Activated CD8-positive, alpha-beta memory T cell treated with anti-CD3 and anti-CD28 coated beads, Interleukin-2, amount 50 U/mL, for 4 hours (primary cell): ENCODE results near the gene ZNF200.
"Not testable (repeated sequence)": the region's sequence is repeated elsewhere in the genome, so short reads cannot be mapped to it uniquely, and the experiment has no call there.

Experiments
- DNase-seq: peaks from one replicate; pipeline ENCODE4 v3.0.0-alpha.2; 2020

Gene ZNF200

DNA sequence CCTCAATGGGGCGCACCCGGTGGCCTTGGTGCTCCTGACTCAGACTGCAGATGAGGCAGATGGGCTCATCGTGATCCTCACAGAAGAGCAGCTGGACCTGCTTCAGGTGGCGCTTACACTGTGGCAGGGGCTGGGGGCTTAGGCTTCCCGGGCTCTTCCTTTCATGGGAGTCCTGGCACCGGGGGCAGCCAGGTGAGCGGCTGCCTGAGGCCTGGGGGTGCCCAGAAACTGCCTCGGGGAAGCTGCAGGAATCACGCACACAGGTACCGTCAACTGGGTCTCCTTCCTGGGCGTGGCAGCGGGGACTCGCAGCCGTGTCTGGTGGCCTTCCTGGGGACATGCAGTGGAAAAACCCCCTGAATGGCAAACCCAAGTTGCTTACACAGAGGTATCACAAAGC, 14.5 kb upstream of the ZNF200 start:
- DNase-seq, result no peak

DNA sequence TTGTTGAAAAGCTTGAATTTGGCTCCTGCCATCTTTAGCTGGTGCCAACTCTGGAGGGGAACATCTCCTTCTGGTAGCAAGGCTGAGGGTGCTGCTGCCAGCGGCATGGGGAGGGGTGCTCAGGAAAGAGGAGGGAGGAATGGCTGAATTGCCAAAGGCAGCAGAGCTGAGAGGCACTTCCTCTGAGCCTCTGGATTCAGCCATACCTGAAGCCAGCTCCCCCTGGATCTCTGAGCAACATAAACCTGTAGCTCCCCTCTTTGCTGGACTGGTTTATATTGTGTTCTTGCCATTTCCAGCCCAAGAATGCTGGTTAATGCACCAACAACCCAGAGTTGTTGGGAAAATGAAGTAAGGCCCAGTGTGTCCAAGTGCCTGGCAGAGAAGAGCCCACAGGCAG, 14.1 kb upstream of the ZNF200 start:
- no peak for DNase-seq

DNA sequence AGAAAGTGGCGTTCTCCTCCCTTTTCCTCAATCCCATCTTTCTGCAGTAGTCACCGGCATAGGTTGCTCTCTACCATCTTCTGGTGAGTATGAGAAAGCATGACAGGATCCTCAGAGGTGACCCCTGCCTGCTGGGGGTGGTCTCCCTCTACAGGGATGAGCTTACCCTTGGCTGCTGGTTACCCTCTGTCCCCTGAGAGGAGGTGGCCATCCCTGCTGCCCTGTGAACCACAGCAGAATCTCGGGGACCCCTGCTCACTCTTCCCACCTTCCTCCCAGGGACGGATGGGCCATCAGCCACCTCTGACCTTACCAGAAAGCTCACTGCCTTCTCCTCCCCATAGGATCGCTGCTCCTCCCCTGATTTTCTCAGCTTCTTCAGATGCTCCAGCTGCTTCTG, 13.6 kb upstream of the ZNF200 start:
- no peak for DNase-seq

DNA sequence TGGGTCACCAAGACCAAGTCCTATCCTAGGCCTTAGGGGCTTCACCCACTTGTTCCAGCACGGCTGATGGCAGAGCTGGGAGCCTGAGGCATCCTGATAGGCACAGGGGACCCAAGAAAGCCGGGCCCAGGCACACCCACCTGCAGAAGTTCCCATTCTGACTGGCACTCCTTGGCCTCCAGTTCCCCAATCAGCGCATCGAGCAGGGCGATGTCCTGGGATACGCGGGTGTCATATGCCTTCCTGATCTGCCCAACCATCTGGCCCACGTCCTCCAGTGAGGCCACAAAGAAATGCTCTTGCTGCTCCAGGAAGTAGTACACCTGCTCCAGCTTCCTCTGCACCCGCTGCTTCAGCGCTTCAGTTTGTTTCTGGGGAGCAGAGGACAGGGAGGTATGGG, 11.9 kb upstream of the ZNF200 start:
- DNase-seq, result no peak

DNA sequence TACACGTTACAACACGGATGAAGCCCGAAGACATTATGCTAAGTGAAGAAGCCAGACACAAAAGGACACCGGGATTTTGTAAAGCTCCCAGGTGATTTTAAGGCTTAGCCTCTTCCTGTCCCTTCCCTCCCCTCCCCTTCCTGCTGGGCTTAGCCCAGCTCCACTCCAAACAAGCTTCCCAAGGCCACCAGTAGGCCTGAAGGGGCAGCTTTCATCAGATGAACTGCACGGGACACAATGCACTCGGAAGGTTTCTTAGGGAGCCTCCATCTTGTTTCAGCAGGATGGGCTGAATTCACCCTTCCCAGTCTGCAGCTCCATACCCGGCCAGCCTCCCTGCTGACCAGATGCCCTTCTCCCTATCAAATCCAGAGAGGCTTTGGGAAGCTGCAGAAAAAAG, 11.0 kb upstream of the ZNF200 start:
- DNase-seq, result no peak

DNA sequence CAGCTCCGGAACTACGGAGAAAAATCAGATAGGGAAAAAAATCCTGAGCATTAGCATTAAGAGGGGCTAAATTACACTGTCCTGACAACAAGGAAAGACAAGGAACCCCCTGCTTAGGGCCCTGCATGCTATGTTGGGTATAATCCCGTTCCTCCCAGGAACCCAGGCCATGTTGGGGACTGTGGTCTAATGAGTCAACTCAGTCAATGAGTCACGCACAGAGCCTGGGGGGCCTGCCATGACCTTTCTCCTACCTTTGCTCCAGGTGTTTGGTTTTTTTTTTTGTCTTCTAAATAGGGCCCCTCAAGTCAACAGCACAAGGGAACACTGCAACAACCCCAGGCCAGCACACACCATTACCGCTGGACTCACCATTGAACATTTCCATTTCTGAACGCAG, 8.9 kb upstream of the ZNF200 start:
- DNase-seq, result no peak

DNA sequence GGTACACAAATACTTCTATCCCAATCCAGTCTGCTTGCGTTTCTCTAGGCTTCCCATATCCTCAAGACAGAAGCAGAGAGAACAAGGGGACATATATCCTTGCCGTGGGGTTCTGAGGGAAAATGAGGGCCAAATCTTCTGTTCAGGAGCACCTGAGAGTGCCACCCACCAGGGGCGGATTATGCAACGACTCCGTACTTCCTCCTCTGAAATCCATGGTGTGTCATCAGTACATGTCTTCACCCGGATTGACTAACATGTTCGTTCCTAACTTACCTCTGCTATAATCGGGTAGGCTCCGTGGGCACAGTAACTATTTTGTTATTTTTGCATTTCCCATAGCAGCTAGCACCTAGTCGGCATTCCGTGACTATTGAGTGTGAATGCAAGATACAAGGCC, 7.8 kb upstream of the ZNF200 start:
- DNase-seq, result no peak

DNA sequence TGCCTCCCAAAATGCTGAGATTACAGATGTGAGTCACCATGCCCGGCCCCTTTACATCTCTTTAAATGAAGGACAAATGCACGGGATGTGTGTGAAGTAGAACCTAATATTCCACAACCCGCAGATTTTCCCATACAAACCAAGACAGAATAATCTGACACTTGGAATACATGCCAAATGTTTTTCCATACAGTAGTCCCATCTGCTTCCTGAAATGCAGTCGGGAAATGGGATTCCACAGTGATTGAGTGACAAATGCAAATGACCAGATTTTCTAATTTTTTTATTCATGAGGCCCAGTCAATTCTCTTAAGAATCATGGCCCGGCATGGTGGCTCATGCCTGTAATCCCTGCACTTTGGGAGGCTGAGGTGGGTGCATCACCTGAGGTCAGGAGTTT, 6.8 kb upstream of the ZNF200 start:
- no peak for DNase-seq

DNA sequence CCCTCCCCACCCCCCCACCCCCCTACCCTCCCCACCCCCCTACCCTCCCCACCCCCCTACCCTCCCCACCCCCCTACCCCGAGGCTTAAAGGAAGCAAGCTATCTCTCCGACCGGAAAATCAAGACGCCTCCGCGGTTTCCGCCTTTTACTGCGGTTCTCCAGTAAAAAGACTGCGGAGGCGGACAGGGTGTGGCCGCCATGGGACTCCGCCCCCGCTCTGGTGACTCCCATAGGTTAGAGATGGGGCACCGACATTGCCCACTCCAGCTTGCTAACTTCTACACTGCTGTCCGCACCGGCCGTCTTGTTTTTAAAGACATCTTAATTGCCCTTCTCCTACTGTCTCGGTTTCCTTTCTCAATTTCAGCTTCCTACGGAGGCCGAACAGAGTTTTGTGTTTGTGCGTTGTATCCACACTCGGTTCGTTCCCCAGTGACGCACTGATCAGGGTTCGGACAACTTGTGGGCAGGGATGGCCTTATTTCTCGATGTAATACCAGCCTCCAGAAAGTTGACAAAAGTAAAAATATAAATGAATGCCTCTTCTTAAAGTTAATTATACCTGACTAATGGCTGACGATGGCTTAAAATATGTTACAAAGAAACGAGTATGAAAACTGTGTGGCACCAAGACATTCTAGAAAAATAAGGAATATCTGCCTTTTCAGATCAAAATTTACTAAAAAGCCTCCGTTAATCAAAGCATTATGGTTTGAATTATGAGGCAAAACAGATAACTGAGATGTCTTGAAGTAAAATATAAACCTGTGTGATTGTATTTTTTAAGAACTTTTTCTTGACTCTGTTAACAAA, 1.1 kb upstream of the ZNF200 start:
- peak; percentile 48 for DNase-seq

DNA sequence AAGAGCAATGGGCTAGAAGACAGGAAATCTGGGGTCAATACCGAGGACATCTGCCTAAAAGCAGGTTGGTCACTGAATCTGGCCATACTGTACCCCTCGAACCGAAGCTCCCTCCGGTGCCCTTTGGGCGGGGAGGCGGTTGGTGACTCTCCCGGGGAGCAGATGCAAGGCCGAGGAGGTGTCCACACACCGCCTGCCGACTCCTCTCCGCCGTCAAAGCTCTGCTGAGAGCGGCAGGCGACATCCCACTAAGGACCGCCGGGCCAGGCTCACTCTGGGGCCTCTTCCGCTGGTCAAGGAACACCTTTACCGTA, 458 bp downstream of the ZNF200 start:
- no peak for DNase-seq

DNA sequence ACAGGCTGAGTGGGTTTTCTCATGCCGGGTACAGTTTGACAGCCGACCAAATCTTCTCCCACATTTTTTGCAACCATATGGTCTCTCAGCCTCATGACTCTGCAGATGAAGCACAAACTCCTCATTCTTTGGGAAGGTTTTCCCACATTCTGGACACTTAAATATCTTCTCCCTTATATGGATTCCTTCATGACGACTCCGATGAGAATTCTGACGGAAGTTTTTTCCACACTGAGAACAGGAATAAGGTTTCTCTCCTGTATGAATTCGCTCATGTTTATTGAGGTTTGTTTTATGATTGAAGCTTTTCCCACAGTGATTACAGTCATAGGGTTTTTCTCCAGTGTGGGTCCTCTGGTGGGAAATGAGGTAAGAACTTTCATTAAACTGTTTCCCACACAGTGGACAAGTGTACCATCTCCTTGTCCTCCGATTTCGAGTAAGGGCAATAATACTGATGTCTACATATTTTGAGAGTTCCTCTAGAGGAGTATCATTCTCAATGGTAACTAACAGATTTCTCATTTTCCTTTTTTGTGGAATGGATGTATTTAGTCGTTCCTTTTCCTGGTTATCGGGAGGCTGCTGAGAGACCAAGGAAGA, 10.9 kb downstream of the ZNF200 start:
- no peak for DNase-seq

DNA sequence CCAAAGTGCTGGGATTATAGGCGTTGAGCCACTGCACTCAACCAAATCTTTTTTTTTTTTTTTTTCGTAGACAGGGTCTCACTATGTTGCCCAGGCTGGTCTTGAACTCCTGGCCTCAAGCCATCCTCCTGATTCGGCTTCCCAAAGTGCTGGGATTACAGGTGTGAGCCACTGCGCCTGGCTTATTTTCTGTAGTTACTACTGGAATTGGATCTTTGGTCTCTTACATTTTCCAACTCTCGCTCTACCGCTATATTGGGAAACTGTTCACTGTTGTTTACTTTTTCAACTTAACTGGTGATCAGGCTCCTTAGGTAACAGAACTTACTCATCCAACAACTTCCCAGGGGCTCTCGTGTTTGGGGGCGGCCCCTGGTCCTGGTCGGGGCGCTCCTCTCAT, 14.1 kb downstream of the ZNF200 start:
- no peak for DNase-seq

DNA sequence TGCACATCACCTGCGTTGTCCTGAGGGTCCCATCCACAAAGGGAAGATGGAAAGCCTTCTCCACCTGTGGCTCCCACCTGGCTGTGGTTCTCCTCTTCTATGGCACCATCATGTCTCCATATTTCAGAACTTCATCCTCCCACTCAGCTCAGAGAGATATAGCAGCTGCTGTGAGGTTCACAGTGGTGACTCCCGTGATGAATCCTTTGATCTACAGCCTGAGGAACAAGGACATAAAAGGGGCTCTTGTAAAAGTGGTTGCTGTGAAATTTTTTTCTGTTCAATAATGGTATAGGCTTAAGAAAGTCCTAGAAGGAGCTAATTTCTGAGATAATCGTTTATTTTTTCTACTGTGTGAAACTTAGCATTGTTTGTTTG, 18.7 kb downstream of the ZNF200 start:
- no peak for DNase-seq

DNA sequence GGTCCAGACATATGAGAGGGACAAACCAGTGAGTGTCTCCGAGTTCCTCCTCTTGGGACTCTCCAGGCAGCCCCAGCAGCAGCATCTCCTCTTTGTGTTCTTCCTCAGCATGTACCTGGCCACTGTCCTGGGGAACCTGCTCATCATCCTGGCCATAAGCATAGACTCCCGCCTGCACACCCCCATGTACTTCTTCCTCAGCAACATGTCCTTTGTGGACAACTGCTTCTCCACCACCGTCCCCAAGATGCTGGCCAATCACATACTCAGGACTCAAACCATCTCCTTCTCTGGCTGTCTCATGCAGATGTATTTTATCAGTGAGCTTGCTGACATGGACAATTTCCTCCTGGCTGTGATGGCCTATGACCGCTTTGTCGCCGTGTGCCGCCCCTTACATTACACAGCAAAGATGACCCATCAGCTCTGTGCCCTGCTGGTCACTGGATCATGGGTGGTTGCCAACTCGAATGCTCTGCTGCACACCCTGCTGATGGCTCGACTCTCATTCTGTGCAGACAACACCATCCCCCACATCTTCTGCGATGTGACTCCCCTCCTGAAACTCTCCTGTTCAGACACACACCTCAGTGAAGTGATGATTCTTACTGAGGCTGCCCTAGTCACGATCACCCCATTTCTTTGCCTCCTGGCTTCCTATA, 19.2 kb downstream of the ZNF200 start:
- no peak for DNase-seq

DNA sequence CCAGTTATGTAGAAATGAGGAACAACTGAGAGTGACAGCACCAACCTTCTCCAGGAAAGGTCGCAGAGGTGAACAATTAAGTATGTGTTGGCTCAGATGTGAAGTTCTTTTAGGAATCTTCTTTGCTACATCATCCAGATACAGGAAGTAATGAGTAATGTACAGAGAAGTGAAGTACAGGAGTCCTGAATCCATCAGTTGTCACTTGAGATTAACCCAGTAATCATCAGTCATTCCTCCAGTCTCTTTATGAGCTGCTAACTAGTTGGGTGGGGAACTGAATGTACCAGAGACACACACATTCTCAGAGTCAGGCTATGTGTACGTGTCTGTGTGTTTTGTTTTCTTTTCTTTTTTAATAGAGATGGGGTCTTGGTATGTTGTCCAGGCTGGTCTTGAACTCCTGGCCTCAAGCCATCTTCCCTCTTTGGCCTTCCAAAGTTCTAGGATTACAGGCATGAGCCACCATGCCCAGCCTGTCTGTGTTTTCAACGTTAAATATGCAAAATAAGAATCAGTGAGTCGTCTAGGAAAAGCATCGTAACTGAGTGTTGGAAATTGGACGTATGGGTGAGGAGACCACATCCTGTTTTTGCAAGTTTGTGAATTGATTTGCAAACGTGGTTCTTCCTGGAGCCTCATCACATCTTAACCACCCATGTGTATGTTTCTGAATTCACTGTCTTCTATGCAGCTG, 19.9 kb downstream of the ZNF200 start:
- DNase-seq, result no peak

DNA sequence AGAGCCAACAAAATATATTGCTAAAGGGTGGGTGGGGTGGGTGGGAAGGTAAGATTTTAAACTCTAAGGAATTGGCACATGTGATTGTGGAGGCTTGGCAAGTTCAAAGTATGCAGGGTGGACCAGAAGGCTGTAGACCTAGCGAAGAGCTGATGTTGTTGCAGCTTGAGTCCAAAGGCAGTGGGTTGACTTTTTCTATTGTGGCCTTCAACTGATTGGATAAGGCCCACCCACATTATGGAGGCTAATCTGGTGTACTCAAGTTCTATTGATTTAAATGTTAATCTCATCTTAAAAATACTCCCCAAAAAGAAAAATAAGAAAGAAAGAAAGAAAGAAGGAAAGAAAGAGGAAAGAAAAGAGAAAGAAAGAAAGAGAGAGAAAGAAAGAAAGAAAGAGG, 22.4 kb downstream of the ZNF200 start:
- no peak for DNase-seq

DNA sequence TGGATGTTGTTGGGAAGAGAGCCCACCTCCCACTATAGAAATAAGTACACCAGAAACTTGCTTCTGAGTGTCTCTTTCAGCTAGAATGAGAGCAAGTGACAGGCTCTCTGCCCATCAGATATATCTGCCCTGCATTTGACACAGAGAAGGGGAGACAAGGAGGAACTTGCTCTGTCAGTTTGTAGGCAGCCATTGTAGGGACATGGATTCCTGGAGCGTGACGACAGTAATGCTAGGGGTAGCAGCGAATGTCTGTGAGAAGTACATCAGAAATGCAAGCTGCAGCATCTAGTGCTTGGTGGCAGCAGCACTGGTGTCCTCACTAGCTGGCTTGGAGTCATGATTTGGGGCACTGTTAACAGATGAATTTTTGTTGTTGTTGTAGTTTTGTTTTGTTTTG, 23.0 kb downstream of the ZNF200 start:
- no peak for DNase-seq

DNA sequence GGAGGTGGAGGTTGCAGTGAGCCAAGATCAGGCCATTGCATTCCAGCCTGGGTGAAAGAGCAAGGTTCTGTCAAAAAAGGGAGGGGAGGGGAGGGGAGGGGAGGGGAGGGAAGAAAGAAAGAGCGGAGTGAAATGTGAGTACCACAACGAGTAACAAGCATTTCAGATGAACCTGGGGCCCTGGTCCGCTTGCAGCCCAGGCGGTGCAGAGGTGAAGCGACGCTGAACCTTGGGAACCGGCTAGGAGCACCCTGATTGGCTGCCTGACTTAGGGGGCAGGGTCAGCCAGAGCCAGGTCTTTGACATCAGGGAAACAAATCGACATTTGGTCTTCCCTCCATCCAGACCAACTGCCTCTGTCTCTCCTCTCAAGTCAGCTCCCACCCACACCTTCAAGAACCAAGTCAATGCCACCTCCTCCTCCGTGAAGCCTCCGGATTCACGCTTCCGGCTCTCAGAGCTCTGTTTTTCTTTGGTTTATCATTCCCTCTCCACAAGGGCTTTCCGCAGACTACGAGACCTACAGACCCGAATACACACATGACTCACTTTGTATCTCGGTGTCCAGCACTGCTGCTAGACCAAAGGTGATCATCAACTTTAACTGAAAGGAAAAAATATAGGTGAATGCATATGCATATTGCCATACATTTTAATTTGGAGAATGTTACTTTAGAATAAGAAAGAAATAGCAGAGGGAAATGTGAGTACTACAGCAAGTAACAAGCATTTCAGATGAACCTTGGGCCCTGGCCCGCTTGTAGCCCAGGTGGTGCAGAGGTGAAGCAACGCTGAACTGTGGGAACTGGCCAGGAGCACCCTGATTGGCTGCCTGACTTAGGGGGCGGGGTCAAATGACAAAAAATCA, 27.6 kb downstream of the ZNF200 start:
- no peak for DNase-seq

DNA sequence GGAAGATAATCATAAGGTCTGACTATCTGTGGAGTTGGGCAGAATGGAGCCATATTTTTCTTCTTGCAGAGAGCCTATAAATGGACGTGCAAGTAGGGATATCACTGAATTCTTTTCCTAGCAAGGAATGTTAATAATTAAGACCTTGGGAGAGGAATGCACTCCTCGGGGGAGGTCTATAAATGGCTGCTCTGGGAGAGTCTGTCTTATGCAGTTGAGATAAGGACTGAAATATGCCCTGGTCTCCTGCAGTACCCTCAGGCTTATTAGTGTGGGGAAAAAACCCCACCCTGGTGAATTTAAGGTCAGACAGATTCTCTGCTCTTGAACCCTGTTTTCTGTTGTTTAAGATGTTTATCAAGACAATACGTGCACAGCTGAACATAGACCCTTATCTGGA, 29.0 kb downstream of the ZNF200 start:
- DNase-seq, result not testable (repeated sequence)

DNA sequence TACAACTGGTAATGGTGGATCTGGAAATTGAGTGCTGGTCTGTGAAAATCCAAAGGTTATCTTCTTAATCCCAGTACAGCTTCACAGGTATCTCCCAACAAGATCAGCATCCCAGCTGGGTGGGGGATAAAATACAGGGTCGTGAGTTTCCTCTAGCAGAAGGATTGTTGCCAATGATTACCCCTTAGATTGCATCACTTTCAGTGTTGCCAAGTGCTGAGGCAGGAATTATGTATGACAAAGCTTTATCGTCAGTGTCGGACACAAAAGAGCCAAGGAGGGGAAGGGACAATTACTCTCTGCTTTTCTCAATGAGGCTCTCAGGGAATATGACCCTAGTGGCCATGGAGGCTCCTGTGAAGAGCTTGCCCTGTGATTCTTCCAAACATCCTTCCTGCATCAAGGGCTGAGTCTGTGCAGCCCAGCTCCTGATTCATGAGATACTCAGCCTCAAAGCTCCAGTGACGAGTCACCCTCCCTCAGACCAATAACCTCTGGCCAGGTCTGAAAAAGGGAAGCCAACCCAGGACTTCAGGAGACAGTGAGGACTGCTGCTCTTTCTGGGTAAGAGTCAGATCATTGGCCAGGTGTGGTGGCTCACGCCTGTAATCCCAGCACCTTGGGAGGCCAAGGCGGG, 31.9 kb downstream of the ZNF200 start:
- DNase-seq, result no peak

DNA sequence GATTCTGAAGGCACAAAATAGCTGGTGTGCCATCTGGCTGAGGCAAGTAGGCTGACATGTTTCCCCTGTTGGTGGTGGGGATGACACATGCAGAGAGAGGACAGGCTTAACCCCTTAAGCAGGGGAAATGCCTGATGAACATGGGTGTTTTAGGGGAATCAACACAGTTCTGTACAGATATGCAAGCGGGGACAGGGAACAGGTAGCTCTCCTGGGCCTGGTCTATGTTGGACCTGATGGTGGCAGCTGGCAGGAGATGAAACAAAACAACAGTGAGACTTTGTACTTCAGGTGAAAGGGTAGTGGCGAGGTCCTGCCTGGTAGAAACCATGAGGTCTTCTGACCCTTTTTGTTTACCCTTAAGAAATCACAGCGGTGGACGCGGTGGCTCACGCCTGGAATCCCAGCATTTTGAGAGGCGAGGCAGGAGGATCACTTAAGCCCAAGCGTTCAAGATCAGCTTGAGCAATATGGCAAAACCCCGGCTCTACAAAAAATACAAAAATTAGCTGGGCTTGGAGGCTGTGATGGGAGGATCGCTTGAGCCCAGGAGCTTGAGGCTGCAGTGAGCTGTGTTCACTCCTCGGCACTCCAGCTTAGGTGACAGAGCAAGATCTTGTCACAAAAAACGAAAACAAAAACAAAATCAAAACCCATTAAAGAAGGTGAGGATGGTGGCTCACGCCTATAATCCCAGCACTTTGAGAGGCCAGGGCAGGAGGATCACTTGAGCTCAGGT, 36.5 kb downstream of the ZNF200 start:
- DNase-seq, result no peak
